NCI-H460 (cell line): Measurements from ENCODE around the gene GAS2L2. TPM values are rescaled to one million over a fixed set of nuclear protein-coding genes. Genes with fewer than 3 reads are reported as not detected.
A peak's percentile ranks its signal among the peaks of the same experiment; 100 is the strongest.

ENCODE experiments used
- DNase-seq: peaks from one replicate; pipeline ENCODE4 v3.0.0-alpha.2; 2016; ENCODE audit warnings: low read depth; ENCODE audit errors: extremely low read depth
- polyA plus RNA-seq: library from polyadenylated mRNA; depleted of rRNA; stranded (reverse); fragments of >200 nt; gene quantifications from 2 replicates; pipeline ENCODE4 v1.2.3, GENCODE V29; 2014; cell fraction: nucleus; rRNA removed
- total RNA-seq: library from RNA; depleted of rRNA; stranded (reverse); fragments of >200 nt; shearing (Covaris generic); gene quantifications from 2 replicates; pipeline ENCODE4 v1.2.3, GENCODE V29; 2014; rRNA removed

GAS2L2 gene
- total RNA-seq = not detected in 2 replicates
- not detected in 2 replicates for polyA plus RNA-seq

DNA sequence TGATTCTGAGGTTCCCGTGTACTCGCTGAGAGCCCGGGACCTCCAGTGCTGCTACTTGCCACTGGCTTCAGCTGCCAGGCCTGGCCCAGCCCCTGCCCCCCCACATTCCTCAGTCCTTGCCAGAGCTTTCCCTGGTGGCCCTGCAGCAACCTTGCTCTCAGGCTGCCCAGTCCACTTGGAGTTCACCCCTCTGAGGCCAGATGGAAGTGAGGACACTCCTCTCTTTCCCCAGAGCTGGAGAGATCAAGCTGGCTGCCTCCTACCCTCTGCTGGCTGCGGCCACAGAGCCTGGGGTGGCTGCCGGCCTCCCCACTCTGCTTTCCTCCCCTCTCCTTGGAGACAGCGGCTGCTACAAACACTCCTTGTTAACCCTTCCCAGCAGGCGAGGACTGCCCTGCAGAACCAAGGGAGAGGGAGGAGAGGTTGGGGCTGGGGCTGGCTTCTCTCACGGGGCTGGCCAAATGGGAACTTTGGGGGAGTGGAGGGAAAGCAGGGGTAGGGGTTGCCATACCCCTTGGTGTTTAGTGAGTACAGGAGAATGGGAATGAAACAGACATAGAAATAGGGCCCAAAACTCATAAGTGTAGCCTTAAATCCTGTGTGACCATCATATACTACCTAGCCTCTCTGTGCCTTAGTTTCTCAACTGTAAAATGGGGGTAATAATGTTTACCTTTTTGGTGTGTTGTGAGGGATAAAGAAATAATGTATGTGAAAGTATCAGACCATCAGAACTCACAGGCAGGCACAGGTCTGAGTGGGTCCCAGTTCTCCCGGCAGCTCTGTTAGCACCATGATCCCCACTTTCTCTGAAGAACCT lies at the start of gene GAS2L2:
Gene GAS2L2 (minus strand): TSS at position 295 of the 820 bp plus-strand sequence. CDS start 389 bp downstream, outside the sequence.
- no peak for DNase-seq

DNA sequence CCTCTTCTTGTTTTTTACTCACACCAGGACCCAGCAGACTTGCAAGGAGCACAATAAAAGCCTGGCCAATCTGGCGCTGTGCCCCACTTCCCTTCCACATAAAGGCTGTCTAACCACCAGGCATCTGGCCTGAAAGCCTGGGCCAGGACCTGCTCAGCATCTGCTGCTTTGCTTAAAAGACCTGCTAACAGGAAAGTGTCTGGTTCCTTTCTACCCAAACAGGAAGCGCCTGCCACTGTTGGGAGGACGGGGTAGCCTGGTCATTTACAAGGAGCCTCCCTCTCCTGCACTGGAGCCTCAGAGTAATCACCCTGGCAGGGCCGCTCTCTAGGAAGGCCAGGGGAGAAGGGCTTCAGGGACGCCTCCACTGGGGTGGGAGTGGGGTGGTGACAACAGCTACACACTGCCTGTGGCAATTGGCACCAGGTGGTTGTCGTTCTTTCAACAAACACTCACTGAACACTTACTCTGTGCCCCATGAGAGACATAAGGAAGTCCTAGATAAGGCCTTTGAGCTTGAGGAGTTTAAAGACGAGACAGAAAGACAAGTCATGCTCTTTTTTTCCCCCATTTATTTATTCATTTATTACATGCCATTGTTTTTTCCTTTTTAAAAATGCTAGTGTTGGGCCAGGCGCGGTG lies 48.7 kb upstream of the GAS2L2 start:
- no peak for DNase-seq

DNA sequence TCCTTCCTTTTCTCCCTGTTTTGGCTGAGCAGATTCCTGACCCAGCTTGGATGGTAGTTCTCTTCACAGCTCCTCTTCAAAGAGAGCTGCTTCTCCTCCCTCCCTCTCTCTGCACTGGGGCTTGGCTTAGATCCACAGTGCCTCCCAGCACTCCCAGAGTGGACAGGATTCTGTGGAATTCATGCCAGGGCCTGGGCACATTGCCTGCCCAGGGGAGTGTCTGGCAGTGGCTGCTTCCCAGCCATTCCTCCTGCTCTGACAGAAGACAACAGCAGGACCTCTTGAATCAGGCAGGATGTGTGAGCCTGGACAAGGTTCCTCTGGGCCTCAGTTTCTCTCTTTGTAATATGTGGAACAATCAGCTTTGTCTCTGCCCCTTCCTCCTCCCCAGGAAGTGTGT lies 46.9 kb upstream of the GAS2L2 start:
- DNase-seq = no peak

DNA sequence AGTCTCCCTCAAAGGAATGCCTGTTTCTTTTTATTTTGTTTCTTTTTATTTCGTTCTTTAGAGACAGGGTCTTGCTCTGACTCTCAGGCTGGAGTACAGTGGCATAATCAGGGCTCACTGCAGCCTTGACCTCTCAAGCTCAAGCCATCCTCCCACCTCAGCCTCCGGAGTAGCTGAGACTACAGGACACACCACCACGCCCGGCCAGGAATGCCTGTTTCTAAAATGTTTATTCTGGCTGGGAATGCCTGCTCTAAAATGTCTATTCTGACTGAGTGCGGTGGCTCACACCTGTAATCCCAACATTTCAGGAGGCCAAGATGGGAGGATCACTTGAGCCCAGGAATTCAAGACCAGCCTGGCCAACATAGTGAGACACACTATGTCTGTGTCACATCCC lies 44.9 kb upstream of the GAS2L2 start:
- no peak for DNase-seq

DNA sequence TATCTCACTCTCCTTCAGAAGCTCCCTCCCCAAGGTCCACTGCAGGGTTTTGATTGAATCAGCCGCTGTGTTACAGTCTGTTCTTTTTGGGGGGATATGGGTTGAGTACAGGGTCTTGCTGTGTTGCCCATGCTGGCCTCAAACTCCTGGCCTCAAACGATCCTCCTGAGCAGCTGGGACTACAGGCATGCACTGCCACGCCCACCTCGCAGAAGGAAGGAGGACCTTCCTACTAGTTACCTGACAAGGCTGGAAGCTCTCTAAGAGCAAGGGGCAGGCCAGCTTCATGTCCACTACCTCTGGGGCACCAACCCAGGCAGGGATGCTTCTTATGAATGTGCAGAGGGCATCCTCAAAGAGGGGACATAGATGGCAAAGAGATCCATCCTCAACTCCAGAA lies 44.3 kb upstream of the GAS2L2 start:
- no peak for DNase-seq

DNA sequence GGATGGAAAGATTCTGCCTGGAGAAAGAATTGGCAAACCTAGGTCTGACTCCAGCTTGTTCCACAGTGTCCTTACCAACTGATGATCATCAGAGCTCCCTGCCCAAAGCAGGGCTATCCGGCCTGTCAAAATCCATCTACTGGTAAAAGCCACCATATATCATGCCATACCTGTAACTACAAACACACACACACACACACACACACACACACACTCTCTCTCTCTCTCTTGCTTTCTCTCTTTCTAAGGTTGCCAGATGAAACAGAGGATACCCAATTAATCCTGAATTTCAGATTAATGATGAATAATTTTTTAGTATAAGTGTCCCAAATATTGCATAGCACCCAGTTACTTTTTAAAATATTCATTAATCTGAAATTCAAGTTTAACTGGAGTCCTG lies 43.9 kb upstream of the GAS2L2 start:
- no peak for DNase-seq

DNA sequence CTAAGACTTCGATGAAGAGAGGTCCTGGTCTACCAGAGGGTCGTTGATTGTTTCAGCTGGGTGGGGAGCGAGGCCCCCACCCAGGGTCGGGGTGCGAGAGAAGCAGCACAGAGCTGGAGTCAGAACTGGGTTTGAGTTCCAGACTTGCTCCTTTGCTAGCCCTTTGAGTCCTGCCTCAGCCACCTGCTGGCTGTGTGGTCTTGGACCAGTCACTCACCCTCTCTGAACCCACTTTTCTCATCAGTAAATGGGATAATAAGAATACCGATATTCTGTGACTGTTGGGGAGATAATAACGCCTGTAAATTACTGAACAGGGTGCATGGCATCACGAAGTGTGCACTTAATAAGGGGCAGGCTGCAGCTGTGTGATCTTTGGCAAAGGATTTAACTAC lies 42.8 kb upstream of the GAS2L2 start:
- DNase-seq = no peak

DNA sequence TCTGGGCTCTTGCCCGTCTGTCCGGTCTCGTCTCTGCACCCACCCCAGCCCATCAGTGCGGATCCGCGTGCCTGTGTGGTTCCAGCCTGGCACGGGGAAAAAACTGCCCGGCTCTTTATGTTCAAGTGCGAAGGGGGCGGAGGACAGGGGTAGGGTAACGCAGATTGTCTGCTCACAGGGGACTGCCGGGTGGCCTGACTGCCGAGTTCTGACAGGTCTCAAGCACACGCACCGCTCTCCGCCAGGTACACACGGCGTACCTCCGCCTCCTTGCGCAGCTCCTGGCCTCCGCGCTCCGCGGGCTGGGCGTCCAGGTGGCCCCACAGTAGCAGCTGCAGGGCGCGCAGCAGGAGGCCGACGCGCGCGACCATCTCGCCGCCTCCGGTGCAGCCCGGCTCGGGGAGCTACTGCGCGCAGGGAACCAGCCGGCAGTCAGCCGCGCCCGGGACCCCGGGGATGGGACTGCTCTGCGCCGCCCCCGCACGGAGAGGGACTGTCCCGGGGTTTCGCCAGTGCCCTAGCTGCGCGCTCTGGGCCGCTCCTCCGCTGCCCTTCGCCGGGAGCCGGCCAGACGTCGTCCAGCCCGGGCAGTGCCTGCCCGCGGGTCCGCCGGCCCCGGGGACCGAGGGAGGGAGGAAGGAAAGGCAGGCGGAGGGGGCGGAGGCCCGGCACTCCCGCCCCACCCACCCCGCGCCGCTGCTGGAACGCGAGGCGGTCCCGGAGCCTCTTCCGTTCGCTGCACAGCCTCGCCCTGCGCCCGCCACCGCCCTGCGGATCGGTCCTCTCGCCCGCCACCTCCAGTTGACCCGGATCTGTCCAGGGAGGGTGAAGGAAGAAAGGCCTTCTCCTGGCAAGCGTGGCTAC lies 42.2 kb upstream of the GAS2L2 start, which contains the start of gene MMP28:
Gene MMP28 (minus strand): TSS at position 635 of the 864 bp plus-strand sequence. CDS start 264 bp downstream, at position 371.
- DNase-seq = peak; percentile 33

DNA sequence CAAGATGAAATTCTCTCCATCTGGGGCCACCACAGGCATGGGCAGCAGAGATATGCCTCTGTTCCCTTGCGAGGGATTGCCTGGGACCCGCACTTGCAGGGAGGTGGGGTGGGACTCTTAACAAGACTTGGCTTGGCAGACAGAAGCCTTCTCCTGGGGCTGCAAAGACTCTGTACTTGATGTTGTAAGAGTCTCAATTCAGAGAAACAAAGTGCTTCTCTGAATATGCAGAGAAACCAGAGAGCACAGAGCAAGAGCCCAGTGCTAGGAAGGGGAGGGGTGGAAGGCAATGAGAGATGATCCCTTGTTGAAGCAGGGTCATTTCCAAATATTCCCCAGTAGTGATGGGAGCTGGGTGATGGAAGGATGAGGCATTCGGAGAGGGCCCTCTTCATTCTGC lies 40.2 kb upstream of the GAS2L2 start:
- no peak for DNase-seq

DNA sequence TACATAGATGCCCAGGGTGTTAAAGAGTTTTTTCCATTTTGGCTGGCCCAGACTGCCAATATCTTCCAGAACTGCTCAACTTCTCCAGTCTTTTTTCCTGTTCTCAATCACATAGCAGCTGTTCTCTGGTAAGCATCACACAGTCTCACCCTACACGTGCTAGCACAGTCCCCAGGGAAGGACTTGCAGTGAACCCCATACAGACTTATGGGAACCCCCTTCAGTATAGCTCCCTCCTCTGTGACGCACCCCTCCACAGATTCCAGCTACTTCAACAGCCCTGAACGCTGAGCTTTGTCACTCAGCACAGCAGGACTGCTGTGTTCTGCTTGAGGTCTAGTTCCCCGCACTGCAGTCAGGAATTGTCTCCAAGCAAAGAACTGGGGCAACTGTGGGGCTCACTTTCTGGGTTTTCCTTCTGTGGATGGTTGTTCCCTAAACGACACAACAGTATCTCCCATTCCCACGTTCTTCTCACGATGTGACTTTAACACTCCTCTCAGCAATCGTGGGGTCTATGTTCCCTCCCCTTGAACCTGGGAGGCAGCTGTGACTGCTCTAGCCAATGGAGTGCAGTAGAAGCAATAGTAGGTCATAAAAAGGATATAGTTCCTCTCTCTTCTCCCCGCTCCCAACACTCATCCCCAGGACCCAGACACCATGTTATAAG lies 38.8 kb upstream of the GAS2L2 start:
- no peak for DNase-seq

DNA sequence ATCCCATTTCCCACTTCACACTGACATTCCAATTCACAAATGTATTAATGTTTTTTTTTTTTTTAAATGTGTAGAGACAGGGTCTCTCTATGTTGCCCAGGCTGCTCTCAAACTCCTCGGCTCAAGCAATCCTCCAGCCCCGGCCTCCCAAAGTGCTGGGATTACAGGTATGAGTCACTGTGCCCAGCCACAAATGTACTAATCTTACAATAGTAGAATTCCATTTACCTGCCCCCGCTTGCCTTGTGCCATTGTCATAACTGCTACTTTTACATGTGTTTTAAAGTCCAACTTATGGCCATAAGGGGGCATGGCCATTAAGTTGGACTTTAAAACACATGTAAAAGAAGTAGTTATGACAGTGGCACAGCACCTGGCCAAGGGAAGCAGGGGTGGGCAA lies 37.8 kb upstream of the GAS2L2 start:
- DNase-seq = no peak

DNA sequence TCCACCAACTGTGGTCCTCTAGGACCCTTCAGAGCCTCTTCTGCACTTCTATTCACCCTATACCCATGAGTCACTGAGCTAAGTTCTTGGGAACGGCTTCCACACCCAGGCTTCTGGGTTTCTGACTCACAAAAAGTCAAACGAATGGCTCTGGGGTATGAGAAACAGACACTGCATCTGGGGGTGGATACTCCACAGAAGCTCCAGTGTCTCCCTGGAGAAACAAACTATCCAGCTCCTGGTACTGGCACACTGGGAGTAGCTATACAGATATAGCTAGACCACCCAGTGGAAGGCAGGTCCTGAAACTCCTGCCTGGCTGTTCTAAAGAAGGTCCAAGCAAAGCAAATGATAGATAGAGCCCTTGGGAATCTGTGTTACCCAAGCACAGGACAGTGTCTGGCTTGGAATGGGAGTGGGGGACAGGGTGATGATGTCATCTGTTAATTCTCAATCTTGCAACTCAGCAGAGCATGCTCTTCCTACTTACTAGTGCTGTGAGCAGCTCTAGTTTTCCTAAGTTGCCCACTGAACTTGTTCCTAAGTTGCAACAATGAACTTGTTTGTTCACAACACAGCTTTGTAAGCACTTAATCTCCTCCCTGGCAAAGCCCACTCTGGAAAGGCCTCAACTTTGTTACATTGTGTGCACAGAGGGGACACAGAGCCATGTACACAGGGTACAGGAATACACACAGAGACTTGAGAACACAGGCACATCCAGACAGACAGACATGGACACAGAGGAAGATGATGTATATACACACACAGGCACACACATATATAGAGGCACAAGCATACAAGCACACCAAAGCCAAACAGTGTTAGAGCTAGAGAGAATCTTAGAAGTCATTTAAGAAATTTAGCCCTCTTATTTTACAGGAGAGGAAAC lies 35.7 kb upstream of the GAS2L2 start:
- no peak for DNase-seq

DNA sequence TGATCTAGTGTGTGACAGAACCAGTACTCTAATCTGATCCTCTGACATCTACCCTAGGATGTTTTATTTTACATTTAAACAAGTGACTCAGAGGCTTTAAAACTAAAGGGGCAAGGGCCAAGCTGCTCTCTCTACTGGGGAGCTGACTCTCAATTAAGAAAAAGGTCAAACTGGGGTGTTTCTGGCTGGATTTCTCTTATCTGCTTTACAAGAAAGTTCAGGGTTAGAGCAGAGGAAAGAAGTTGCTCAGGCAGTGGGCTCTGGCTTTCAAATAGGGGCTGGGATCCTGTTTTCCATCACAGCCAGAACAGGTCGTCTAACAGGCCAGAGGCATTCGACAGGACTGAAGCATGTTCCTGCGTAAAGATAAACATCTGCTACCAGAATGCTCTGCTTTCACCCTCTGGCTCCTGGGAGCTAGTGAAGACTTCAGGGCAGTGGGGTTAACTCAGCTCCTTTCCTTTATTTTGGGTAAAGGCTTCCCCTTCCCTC lies 33.9 kb upstream of the GAS2L2 start:
- no peak for DNase-seq

DNA sequence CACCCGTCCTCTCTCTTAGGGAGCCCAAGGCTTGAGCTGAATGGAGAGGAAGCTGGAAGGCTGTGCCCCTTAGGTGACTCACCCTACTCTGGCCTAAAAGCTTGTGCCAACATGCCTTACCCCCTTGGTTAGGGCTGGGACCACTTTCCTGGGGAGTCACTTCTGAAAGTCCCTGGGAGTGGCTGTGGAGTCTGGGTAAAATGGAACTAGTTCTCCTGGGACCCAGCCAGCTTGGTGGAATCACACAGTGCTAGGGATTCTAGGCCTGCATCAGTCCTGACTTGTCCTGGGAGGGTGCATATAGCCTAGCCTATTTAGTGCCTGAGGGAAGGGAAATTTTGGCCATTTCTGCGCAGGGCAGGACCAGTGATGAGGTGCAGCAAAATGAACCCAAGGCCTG lies 31.9 kb upstream of the GAS2L2 start:
- DNase-seq = no peak

DNA sequence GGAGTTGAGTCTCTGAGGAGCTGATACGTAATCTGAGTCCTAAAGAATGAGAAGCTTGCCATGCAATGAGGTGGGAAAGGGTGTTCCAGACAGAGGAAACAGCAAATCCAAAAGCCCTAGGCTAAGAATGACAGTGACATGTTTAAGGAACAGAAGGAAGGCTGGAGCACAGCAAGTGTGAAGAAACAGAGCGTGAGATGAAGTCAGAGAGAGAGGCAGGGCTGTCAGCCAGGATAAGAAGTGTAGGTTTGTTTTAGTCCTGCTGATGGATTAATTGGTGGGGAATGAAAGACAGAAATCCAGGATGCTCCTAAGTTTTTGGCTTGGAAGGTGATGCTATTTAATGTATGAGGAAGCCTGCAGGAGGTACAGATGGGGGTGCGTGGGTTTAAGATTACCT lies 27.9 kb upstream of the GAS2L2 start:
- DNase-seq = no peak

DNA sequence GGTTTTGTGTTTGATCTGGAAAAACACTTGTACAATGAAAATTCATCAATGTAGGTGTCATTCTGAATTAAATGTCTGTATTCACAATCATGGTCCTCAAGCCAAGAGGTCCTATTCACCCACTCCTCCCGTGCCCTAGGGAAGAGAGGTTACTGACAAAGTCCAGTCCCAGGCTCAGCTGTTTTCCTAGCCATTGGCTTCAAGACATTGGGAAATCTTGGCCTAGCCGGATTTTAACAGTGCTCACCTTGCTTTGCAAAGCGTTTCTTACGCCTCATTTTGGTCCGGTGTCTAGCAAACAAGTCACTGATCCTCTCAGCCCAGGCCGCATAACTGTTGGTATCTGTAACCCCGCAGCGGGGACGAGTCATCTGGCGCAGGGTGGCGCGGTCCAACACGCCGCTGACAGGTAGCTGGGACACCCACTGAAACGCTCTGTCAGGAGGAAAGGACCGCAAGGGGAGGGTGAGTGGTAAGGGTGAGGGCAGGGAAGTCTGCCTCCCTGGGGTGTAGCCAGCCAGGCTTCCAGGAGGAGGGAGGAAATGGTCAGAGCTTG lies 25.7 kb upstream of the GAS2L2 start:
- no peak for DNase-seq

DNA sequence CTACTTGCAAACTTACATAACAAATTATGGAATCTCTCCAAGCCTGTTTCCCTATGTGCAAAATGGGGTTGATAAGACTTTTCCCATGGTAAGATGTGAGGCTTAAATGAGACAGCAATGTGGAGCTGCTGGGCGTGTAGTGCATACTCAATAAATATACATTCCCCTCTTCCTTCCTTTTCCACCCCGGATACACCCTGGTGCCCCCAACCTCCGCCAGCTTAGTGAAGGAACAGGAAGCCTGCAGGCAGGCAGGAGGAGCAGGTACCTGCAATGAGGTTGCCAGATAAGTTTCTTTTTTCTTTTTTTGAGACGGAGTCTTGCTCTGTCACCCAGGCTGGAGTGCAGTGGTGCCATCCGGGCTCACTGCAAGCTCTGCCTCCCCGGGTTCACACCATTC lies 22.5 kb upstream of the GAS2L2 start:
- DNase-seq = no peak

DNA sequence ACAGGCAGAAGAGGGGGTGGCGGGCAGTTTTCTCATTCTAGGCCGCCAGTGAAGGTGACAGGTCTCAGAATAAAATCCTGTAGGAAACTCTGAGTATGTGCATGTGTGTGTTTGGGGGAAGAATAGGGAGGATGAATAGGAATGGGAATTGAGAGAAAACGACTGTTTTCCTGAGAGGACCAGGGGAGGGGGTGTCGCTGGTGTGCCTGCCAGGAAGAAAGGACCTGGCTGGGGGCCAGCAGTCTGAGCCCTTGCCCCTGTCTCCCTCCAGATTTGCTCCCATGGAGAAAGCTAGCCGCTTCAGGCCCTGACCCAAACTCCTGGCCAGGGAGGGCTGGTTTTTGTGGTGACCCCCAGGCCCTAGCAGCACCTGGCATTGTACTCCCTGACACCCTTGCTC lies 22.0 kb upstream of the GAS2L2 start:
- DNase-seq = no peak

DNA sequence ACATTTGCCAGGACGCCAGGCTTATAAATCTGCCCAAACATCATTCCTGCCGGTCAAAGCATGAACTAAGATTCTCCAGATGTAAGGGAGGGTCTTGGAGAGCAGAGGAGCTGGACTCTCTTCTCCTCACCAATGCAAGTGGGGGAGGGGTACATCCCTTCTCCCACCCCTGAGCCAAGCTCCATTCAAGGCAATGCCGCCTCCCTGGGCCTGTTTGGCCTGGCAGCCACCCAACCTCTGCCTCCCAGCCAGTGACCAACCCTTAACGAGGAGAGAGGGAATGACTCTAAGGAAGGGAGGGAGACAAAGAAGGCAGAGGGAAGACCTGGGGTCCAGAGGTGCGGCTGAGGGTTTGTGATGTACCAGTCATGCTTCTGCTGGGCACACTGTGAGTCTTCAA lies 21.5 kb upstream of the GAS2L2 start:
- DNase-seq = no peak
